Measurements from ENCODE around the gene EDN2.

- TF ChIP-seq EZH2 (IDR thresholded peaks at IDR 0.05; ENCODE audit: borderline replicate concordance, low read length) = no peak
- TF ChIP-seq CTCF (conservative IDR thresholded peaks at IDR 0.05 in 1 of 2, IDR thresholded peaks at IDR 0.05 in 1 of 2; ENCODE audit: extremely low read depth in 1 of 2, insufficient read depth in 1 of 2, low read depth in 1 of 2, low read length in 2 of 2) = no peak
Observed at GRCh38 chr1:41528726-41529605, 44.5 kb upstream of the EDN2 start.

All from mammary epithelial cell (primary cell).